Measurements from ENCODE around the gene SERPINI2. TPM values are rescaled to one million over a fixed set of nuclear protein-coding genes. Genes with fewer than 3 reads are reported as not detected.
"Not testable (repeated sequence)": the region's sequence is repeated elsewhere in the genome, so short reads cannot be mapped to it uniquely, and the experiment has no call there.

SERPINI2 gene
- total RNA-seq, 4 donors from 2014 or later = not detected

DNA sequence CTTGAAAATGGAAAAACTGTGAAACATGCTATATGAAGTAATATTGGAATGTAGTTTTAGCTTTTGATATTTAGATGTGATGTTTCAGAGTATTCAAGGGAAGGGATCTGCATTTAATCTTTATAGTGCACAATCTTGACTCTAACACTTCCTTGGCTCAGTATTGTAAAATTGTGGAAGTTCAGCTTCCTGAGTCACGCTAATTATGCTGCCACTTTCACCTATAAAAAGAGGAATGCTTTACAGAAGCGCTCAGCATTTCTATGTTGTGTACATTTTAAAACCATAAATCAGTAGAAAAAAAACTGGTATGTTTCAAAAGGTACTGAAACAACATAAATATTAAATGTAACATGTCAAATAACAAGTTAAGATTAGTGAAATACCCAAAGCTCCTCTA, 32.6 kb downstream of the SERPINI2 start:
- Histone ChIP-seq H3K9me3 (no peaks in the 10 kb centered on the region), H3K36me3 (no peaks in the 10 kb centered on the region), H3K27me3 (no peaks in the 10 kb centered on the region), H3K27ac (no peak overlapping the region), H3K4me1 (no peaks in the 10 kb centered on the region), H3K4me3 (no peak overlapping the region)
- intact Hi-C loops (cut with DNase I; ENCODE audit: low total_unique reads) = no loop called here
- in situ Hi-C loops (cut with MboI; ENCODE audit: low sequenced_read_pairs in 4 of 4) = no loop called here
- ATAC-seq = no peak
- TF ChIP-seq, protein P1, sequence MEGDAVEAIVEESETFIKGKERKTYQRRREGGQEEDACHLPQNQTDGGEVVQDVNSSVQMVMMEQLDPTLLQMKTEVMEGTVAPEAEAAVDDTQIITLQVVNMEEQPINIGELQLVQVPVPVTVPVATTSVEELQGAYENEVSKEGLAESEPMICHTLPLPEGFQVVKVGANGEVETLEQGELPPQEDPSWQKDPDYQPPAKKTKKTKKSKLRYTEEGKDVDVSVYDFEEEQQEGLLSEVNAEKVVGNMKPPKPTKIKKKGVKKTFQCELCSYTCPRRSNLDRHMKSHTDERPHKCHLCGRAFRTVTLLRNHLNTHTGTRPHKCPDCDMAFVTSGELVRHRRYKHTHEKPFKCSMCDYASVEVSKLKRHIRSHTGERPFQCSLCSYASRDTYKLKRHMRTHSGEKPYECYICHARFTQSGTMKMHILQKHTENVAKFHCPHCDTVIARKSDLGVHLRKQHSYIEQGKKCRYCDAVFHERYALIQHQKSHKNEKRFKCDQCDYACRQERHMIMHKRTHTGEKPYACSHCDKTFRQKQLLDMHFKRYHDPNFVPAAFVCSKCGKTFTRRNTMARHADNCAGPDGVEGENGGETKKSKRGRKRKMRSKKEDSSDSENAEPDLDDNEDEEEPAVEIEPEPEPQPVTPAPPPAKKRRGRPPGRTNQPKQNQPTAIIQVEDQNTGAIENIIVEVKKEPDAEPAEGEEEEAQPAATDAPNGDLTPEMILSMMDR (IDR thresholded peaks at IDR 0.05 in 4 of 5, conservative IDR thresholded peaks at IDR 0.05 in 1 of 5) = no peak
- no peak for TF ChIP-seq POLR2A (IDR thresholded peaks at IDR 0.05)
- DNase-seq = no peak

DNA sequence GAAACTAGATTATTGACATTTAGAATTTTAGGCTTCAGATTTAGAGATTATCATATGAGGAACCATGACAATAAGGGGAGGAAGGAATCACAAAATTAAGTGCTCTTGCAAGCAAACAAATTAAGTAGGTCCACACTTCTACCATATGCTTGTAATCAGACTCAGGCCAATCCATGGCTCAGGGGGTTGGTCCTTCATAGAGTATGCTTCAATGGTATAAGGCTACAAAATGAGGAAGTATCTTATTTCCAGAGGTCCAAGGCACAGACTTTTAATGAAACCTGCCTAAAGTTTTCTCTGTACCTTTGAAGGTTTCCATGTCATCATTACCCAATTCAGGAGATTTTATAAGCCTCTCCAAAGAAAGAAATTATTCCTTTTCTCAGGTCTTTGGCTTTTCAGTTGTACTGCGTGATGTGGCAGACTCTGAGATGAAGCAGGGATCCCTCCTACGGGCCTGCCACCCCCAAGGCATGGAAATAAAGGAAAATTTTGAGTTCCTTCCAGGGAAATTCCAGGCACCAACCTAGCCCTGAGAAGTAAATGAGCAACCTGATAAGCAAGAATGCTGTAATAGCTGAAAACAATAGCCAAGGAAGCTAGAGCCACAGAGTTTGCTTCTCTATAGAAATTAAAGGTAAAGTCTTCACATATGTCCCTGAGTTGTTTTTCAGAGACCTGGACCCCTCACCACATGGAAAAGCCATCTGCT, 36.3 kb downstream of the SERPINI2 start:
- ATAC-seq = no peak
- no peak for TF ChIP-seq POLR2A (IDR thresholded peaks at IDR 0.05)
- TF ChIP-seq, protein P1 (IDR thresholded peaks at IDR 0.05 in 4 of 5, conservative IDR thresholded peaks at IDR 0.05 in 1 of 5) = no peak
- no peaks in the 10 kb centered on the region for H3K36me3 ChIP-seq

DNA sequence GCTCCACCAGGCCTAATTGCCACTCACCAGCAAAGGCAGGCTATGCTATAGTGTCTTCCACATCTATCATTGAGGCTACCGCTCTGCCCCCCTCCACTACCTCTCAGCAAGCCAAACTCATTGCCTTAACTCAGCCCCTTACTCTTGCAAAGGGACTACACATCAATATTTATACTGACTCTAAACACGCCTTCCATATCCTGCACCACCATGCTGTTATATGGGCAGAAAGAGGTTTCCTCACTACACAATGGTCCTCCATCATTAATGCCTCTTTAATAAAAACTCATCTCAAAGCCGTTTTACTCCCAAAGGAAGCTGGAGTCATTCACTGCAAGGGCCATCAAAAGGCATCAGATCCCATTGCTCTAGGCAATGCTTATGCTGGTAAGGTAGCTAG, 46.9 kb downstream of the SERPINI2 start:
- ATAC-seq; in situ Hi-C loops (cut with MboI; ENCODE audit: low sequenced_read_pairs in 4 of 4); intact Hi-C loops (cut with DNase I; ENCODE audit: low total_unique reads): not testable (repeated sequence)

More for the DNA sequence above, 36.3 kb downstream of the SERPINI2 start:
- Histone ChIP-seq H3K9me3 (no peaks in the 10 kb centered on the region), H3K27ac (no peak overlapping the region), H3K4me1 (no peaks in the 10 kb centered on the region), H3K4me3 (no peak overlapping the region), H3K27me3 (no peaks in the 10 kb centered on the region)
- intact Hi-C loops (cut with DNase I; ENCODE audit: low total_unique reads) (no loop called here), in situ Hi-C loops (cut with MboI; ENCODE audit: low sequenced_read_pairs in 4 of 4) (no loop called here)
- DNase-seq = no peak

DNA sequence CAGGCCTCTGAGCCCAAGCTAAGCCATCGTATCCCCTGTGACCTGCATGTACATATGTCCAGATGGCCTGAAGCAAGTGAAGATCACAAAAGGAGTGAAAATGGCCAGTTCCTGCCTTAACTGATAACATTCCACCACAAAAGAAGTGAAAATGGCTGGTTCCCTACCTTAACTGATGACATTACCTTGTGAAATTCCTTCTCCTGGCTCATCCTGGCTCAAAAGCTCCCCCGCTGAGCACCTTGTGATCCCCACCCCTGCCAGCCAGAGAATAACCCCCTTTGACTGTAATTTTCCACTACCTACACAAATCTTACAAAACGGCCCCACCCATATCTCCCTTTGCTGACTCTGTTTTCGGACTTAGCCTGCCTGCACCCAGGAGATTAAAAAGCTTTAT, 51.4 kb downstream of the SERPINI2 start:
- H3K4me3 ChIP-seq; H3K4me1 ChIP-seq; DNase-seq; H3K36me3 ChIP-seq; intact Hi-C loops (cut with DNase I; ENCODE audit: low total_unique reads); H3K9me3 ChIP-seq; in situ Hi-C loops (cut with MboI; ENCODE audit: low sequenced_read_pairs in 4 of 4); ATAC-seq; H3K27me3 ChIP-seq; H3K27ac ChIP-seq: not testable (repeated sequence)

More for the DNA sequence above, 46.9 kb downstream of the SERPINI2 start:
- H3K4me1 ChIP-seq, H3K4me3 ChIP-seq, H3K36me3 ChIP-seq, H3K27ac ChIP-seq, H3K9me3 ChIP-seq, DNase-seq, H3K27me3 ChIP-seq: not testable (repeated sequence)

DNA sequence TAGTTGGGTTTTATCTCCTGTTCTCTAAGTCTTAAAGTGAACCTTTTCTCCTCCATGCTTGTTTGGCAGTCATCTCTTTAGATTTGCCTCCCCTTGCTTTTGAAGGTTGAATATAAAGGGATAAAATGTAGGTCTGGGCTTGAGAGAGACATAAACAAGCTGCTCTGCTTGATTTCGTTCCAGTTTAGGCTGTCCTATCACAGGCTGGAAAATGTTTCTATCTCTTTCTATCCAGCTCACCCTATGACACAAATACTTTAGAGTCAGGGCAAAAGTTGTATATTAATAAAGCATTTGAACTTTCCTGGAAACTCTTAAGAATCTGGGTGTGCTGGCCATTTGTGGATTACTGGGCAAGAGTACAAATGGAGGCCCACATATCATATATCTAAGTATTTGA, 64.2 kb downstream of the SERPINI2 start:
- DNase-seq (no peak), ATAC-seq (no peak)
- Histone ChIP-seq H3K36me3 (no peaks in the 10 kb centered on the region), H3K27me3 (no peaks in the 10 kb centered on the region), H3K4me1 (no peaks in the 10 kb centered on the region), H3K9me3 (no peaks in the 10 kb centered on the region), H3K4me3 (no peak overlapping the region), H3K27ac (no peak overlapping the region)
- TF ChIP-seq, protein P1 (IDR thresholded peaks at IDR 0.05 in 4 of 5, conservative IDR thresholded peaks at IDR 0.05 in 1 of 5) = no peak
- TF ChIP-seq POLR2A (IDR thresholded peaks at IDR 0.05) = no peak
- in situ Hi-C loops (cut with MboI; ENCODE audit: low sequenced_read_pairs in 4 of 4) (no loop called here), intact Hi-C loops (cut with DNase I; ENCODE audit: low total_unique reads) (no loop called here)
